ENCODE results near the gene BCAP29. TPM values are rescaled to one million over a fixed set of nuclear protein-coding genes. Genes with fewer than 3 reads are reported as not detected.

The BCAP29 gene
- total RNA-seq, 1 donor from 2014 or later, result 24.9 TPM

DNA sequence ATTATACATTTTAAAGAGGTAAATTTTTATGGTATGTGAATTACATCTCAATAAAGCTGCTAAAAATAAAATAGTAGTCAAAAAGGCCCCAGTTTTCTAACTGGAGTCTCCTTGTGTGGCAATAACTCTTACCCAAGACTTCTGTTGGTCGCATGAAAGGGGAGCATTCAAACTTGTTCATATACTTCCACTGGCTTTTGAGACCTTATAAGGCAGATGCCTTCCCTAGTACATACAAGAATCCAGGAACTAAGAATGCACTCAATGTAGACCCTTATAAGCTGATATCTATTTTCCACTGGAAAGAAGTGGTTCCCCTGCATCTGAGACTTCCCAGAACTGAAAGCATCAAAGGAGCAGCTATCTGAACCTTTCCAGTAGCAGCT lies 13.0 kb downstream of the BCAP29 start:
- CTCF ChIA-PET, result no interaction called here

DNA sequence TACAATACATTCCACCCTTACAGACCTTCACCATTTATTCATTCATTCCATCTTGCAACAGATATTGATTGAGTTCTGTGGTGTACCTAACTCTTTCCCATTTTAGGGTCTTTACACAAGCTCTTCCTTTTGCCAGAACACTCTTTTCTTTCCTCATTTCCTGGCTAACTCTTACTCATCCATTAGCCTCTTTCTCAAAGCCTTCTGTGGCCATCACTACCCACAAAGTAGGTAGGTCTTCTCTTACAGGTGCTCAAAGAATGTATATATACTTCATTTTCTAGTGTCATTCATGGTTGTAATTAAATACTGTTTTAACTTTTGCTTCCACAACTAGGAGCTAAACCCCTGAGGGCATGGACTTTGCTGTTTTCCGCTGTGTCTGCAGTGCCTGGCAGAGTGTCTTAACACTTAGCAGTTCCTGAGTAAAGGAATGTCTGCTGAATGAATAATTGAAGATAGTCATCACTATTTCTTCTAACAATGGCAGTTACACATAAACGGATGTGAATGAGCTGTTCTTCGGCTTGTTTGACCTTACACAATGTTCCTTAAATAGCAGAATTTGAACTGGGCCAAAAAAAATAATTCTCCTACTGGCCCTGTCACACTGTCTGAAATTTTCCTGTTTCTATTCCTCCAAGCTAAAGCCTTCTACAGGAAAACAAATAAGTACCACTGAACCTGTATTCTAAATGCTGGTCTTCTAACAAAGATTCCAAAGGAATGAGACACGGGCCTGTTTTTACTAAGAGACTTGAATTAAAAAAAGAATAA lies 15.1 kb downstream of the BCAP29 start:
- DNase-seq (no peak), ATAC-seq (ENCODE audit: low read depth) (no peak)
- Mint-ChIP-seq H3K9me3 (no peaks in the 10 kb centered on the region), H3K4me3 (no peak overlapping the region), H3K27me3 (no peaks in the 10 kb centered on the region), H3K4me1 (no peaks in the 10 kb centered on the region), H3K36me3 (ENCODE audit: low read depth) (peaks cover 39% of the 10 kb centered on the region), H3K27ac (no peak overlapping the region)
- POLR2A ChIA-PET, result no interaction called here
- intact Hi-C loops (cut with micrococcal nuclease), result no loop called here
- TF ChIP-seq CTCF (IDR thresholded peaks at IDR 0.05), result no peak
- CTCF ChIA-PET, result no interaction called here

More for the DNA sequence above, 13.0 kb downstream of the BCAP29 start:
- POLR2A ChIA-PET, result no interaction called here
- intact Hi-C loops (cut with micrococcal nuclease), result no loop called here
- no peak overlapping the region for H3K27ac Mint-ChIP-seq
- no peaks in the 10 kb centered on the region for H3K27me3 Mint-ChIP-seq
- ATAC-seq (ENCODE audit: low read depth) (no peak), DNase-seq (no peak)
- H3K9me3 Mint-ChIP-seq, result no peaks in the 10 kb centered on the region
- H3K4me3 Mint-ChIP-seq, result no peak overlapping the region
- H3K36me3 Mint-ChIP-seq (ENCODE audit: low read depth), result peaks cover 41% of the 10 kb centered on the region
- no peaks in the 10 kb centered on the region for H3K4me1 Mint-ChIP-seq
- TF ChIP-seq CTCF (IDR thresholded peaks at IDR 0.05), result no peak

GRCh38 chr7:107596881-107597581 lies 17.0 kb downstream of the BCAP29 start:
- POLR2A ChIA-PET, result interaction anchor here (1.0 kb wide), 1 partner anchor 34 kb away, joined by 3 read pairs; the partner anchor contains the start of genes COG5 and DUS4L
- Mint-ChIP-seq H3K27ac (no peak overlapping the region), H3K4me3 (no peak overlapping the region), H3K36me3 (ENCODE audit: low read depth) (peaks cover 57% of the 10 kb centered on the region), H3K4me1 (no peaks in the 10 kb centered on the region), H3K27me3 (no peaks in the 10 kb centered on the region), H3K9me3 (no peaks in the 10 kb centered on the region)
- ATAC-seq (ENCODE audit: low read depth) (no peak), DNase-seq (no peak)
- intact Hi-C loops (cut with micrococcal nuclease), result no loop called here
- no peak for TF ChIP-seq CTCF (IDR thresholded peaks at IDR 0.05)
- CTCF ChIA-PET, result interaction anchor here (1.7 kb wide), 1 partner anchor 134 kb away, joined by 3 read pairs; no protein-coding TSS in a partner anchor

- peaks cover 62% of the 10 kb centered on the region for H3K36me3 Mint-ChIP-seq (ENCODE audit: low read depth)
- CTCF ChIA-PET, result interaction anchor here (1.7 kb wide), 1 partner anchor 134 kb away, joined by 3 read pairs; no protein-coding TSS in a partner anchor
- intact Hi-C loops (cut with micrococcal nuclease), result no loop called here
- H3K27me3 Mint-ChIP-seq, result no peaks in the 10 kb centered on the region
- no peak for DNase-seq
- H3K4me1 Mint-ChIP-seq, result no peaks in the 10 kb centered on the region
- POLR2A ChIA-PET, result no interaction called here
- TF ChIP-seq CTCF (IDR thresholded peaks at IDR 0.05), result no peak
- H3K4me3 Mint-ChIP-seq, result no peak overlapping the region
- no peak for ATAC-seq (ENCODE audit: low read depth)
- no peak overlapping the region for H3K27ac Mint-ChIP-seq
- no peaks in the 10 kb centered on the region for H3K9me3 Mint-ChIP-seq
Observed at GRCh38 chr7:107597582-107597916, 17.5 kb downstream of the BCAP29 start.

DNA sequence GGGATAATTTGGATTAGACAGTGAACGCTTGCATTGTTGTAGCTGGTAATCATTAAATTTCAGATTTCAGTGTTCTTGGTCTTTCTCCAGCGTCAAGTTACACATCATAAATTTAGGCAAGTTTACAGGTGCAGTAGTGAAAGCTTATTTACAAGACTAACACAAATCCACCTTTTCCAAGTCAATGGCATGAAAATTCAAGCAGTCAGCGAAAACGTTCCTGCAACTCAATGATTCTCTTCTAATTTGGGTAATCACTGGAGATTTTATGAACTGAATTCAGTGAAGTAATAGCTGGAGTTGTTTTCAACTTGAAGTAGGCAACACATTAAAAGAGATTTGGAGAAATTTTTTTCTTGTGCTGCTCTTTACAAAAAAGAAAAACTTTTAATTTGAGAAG lies 17.9 kb downstream of the BCAP29 start:
- no peaks in the 10 kb centered on the region for H3K9me3 Mint-ChIP-seq
- CTCF ChIA-PET, result interaction anchor here (1.7 kb wide), 1 partner anchor 135 kb away, joined by 3 read pairs; no protein-coding TSS in a partner anchor
- POLR2A ChIA-PET, result no interaction called here
- H3K27me3 Mint-ChIP-seq, result no peaks in the 10 kb centered on the region
- ATAC-seq (ENCODE audit: low read depth) (no peak), DNase-seq (no peak)
- intact Hi-C loops (cut with micrococcal nuclease), result no loop called here
- H3K4me1 Mint-ChIP-seq, result no peaks in the 10 kb centered on the region
- peaks cover 63% of the 10 kb centered on the region for H3K36me3 Mint-ChIP-seq (ENCODE audit: low read depth)
- no peak for TF ChIP-seq CTCF (IDR thresholded peaks at IDR 0.05)
- H3K4me3 Mint-ChIP-seq, result no peak overlapping the region
- no peak overlapping the region for H3K27ac Mint-ChIP-seq

All from activated B cell treated with CpG ODN at 0.5 μM for 24 hours (primary cell).